Chondrocyte (in vitro differentiated cells): ENCODE measurements around the gene SOHLH2. TPM values are rescaled to one million over a fixed set of nuclear protein-coding genes. Genes with fewer than 3 reads are reported as not detected.

Experiments
- DNase-seq: peaks from one replicate; pipeline ENCODE4 v3.0.0; 2021; ENCODE audit warnings: mixed read lengths, low spot score
- H3K27ac Mint-ChIP-seq: one replicate; pipeline ENCODE4 v1.8.0; 2021; ENCODE audit warnings: mild to moderate bottlenecking, moderate library complexity, mixed read lengths; ENCODE audit not compliant: unreplicated experiment
- H3K27me3 Mint-ChIP-seq: 2 replicates; pipeline ENCODE4 v1.8.0; 2021; ENCODE audit warnings: low read depth, mixed read lengths
- H3K36me3 Mint-ChIP-seq: 2 replicates; pipeline ENCODE4 v1.8.0; 2021; ENCODE audit warnings: low read depth, mixed read lengths
- H3K4me1 Mint-ChIP-seq: 2 replicates; pipeline ENCODE4 v1.8.0; 2021; ENCODE audit warnings: low read depth, mild to moderate bottlenecking, mixed read lengths
- H3K4me3 Mint-ChIP-seq: one replicate; pipeline ENCODE4 v1.8.0; 2021; ENCODE audit warnings: mild to moderate bottlenecking, moderate library complexity, mixed read lengths; ENCODE audit not compliant: unreplicated experiment
- H3K9me3 Mint-ChIP-seq: 2 replicates; pipeline ENCODE4 v1.8.0; 2021; ENCODE audit warnings: low read depth, mixed read lengths
- CTCF ChIP-seq: fragments of 200-600 bp; sonication (generic); IDR thresholded peaks from 2 replicates; pipeline ENCODE4 v1.5.0; 2021; ENCODE audit warnings: antibody characterized with exemption, mild to moderate bottlenecking, moderate library complexity
- total RNA-seq: library from RNA; stranded (reverse); gene quantifications from 3 replicates; pipeline ENCODE4 v1.2.1, GENCODE V29; 2021

Gene SOHLH2
- total RNA-seq, 1 donor from 2014 or later = 0.15 TPM

- no peak overlapping the region for H3K4me3 Mint-ChIP-seq
- DNase-seq = no peak
- TF ChIP-seq CTCF = no peak
- peaks cover 6% of the 10 kb centered on the region for H3K36me3 Mint-ChIP-seq
- peaks cover 6% of the 10 kb centered on the region for H3K9me3 Mint-ChIP-seq
- peaks cover 33% of the 10 kb centered on the region for H3K27me3 Mint-ChIP-seq
- H3K4me1 Mint-ChIP-seq = peaks cover 32% of the 10 kb centered on the region
- H3K27ac Mint-ChIP-seq = no peak overlapping the region
Measured at GRCh38 chr13:36160297-36160696, 54.1 kb downstream of the SOHLH2 start.

GRCh38 chr13:36158611-36159010 is 55.7 kb downstream of the SOHLH2 start:
- Mint-ChIP-seq H3K4me3 (no peak overlapping the region), H3K36me3 (peaks cover 8% of the 10 kb centered on the region), H3K27me3 (peaks cover 47% of the 10 kb centered on the region), H3K4me1 (peaks cover 27% of the 10 kb centered on the region), H3K27ac (no peak overlapping the region), H3K9me3 (peaks cover 6% of the 10 kb centered on the region)
- no peak for DNase-seq
- no peak for TF ChIP-seq CTCF

GRCh38 chr13:36157480-36157879 is 56.9 kb downstream of the SOHLH2 start:
- Mint-ChIP-seq H3K27ac (no peak overlapping the region), H3K27me3 (peaks cover 51% of the 10 kb centered on the region)
- TF ChIP-seq CTCF = no peak

GRCh38 chr13:36154567-36155291 is 59.6 kb downstream of the SOHLH2 start:
- Mint-ChIP-seq H3K9me3 (peaks cover 23% of the 10 kb centered on the region), H3K27ac (no peak overlapping the region), H3K36me3 (peaks cover 7% of the 10 kb centered on the region), H3K4me3 (peak overlapping the region; percentile 45), H3K27me3 (peaks cover 41% of the 10 kb centered on the region), H3K4me1 (peaks cover 17% of the 10 kb centered on the region)
- no peak for TF ChIP-seq CTCF
- no peak for DNase-seq

More at GRCh38 chr13:36157480-36157879, 56.9 kb downstream of the SOHLH2 start:
- Mint-ChIP-seq H3K36me3 (peaks cover 8% of the 10 kb centered on the region), H3K4me1 (peaks cover 17% of the 10 kb centered on the region), H3K9me3 (peaks cover 6% of the 10 kb centered on the region), H3K4me3 (no peak overlapping the region)
- no peak for DNase-seq

DNA sequence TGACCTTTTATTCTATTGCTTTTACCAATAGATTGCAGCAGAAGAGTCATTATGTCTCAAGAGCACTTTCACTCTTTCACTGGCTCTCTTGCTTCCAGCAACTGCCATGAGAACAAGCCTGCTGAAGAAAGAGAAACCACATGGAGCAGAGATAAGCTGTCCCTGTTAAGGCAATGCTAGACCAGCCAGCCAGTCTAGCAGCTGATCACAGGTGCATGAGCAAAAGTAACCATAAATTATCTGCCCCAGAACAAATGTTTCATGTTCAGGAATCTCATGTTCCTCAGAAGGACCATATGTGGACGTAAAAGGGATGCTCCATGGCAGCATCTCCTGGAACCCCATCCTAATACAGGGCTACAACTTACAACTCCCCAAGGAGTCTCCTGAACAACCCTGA is 62.8 kb downstream of the SOHLH2 start:
- no peak for TF ChIP-seq CTCF
- Mint-ChIP-seq H3K4me3 (no peak overlapping the region), H3K27ac (no peak overlapping the region), H3K4me1 (peaks cover 14% of the 10 kb centered on the region), H3K27me3 (peaks cover 31% of the 10 kb centered on the region), H3K36me3 (peaks cover 8% of the 10 kb centered on the region), H3K9me3 (peaks cover 25% of the 10 kb centered on the region)
- DNase-seq = no peak
